Activated T-helper 17 cell treated with anti-CD3 and anti-CD28 coated beads, Interleukin-2, amount 50 U/mL, for 72 hours (primary cell): ENCODE results near the gene TGFB1. TPM values are rescaled to one million over a fixed set of nuclear protein-coding genes. Genes with fewer than 3 reads are reported as not detected.
A peak's percentile ranks its signal among the peaks of the same experiment; 100 is the strongest.

Source experiments
- ATAC-seq: fragments of 150-1000 bp; cut with Tn5 transposase; replicated peaks from 2 replicates; pipeline ENCODE4 v1.10.0; 2021; ENCODE audit warnings: mild to moderate bottlenecking, moderate library complexity
- H3K27ac Mint-ChIP-seq: one replicate; pipeline ENCODE4 v1.8.0; 2022; ENCODE audit warnings: mixed read lengths
- H3K27me3 Mint-ChIP-seq: one replicate; pipeline ENCODE4 v1.8.0; 2022; ENCODE audit warnings: mixed read lengths
- H3K36me3 Mint-ChIP-seq: one replicate; pipeline ENCODE4 v1.8.0; 2022; ENCODE audit warnings: low read depth, mild to moderate bottlenecking, mixed read lengths
- H3K4me1 Mint-ChIP-seq: one replicate; pipeline ENCODE4 v1.8.0; 2022; ENCODE audit warnings: mixed read lengths
- H3K4me3 Mint-ChIP-seq: one replicate; pipeline ENCODE4 v1.8.0; 2022; ENCODE audit warnings: mild to moderate bottlenecking, mixed read lengths
- H3K9me3 Mint-ChIP-seq: one replicate; pipeline ENCODE4 v1.8.0; 2022; ENCODE audit warnings: mixed read lengths
- total RNA-seq, 2 donors: library from RNA; stranded (reverse); gene quantifications; one replicate each; pipeline ENCODE4 v1.2.3, GENCODE V29; 2022

Gene TGFB1
- total RNA-seq, 2 donors from 2014 or later: 107 to 158 TPM

DNA sequence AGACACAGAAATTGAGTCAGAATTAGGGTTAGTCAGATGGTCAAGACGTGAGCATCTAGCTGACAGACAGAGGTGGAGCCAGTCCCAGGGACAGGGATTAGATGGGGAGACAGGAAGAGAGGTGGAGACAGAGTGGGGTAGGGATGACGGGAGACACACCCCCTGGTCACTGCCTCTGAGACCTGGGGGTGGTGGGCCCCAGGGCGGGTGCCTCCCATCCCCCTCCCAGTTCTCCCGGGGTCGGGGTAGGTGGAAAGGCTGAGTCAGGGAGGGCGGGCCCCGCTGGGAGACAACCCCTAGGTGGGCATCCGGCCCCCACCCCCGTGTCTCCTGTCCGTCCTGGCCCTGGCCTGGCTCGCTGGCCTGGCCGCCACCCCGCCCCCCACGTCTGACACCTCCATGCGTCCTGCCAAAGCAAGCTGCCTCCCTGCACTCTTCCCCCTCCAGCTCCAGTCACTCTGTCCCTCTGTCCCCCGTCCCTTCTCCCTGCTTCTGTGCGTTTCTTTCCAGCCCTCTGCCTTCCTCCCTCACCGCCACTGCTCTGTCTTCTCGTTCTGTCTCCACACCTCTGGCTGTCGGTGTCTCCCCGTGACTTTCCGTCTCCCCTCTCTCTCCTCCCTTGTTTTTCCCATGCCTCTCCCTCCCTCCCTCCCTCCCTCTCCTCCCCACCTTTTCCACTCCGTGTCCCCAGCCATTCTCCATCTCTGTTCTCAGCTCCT is 28.6 kb downstream of the TGFB1 start:
- H3K9me3 Mint-ChIP-seq: no peaks in the 10 kb centered on the region
- H3K27ac Mint-ChIP-seq: peak overlapping the region; percentile 91
- peaks cover 44% of the 10 kb centered on the region for H3K4me1 Mint-ChIP-seq
- ATAC-seq: no peak
- peak overlapping the region; percentile 55 for H3K4me3 Mint-ChIP-seq
- peaks cover 83% of the 10 kb centered on the region for H3K36me3 Mint-ChIP-seq
- no peaks in the 10 kb centered on the region for H3K27me3 Mint-ChIP-seq

DNA sequence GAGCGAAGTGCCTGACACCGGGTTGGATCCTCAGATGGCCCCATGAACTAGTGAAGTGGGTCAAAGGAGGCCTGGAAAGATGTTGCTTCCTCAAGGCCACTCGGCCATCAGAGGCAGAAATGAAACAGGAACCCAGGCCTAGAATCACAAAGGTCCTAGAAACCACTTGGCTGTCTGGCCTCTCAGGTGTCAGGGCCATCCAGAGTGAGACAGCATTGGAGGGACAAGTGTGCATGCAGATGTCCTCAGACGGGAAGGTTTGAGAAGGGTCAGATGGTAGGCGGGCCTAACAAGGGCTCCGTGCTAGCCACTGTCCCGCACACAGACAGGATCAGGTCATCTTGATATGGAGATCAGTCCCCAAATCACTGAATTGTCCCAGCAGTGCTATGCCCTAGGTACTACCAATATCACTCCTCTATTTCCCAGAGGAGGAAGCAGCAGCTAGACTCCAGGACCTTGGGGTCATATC is 29.5 kb downstream of the TGFB1 start:
- H3K27ac Mint-ChIP-seq: peak overlapping the region; percentile 91
- no peak for ATAC-seq
- H3K4me3 Mint-ChIP-seq: peak overlapping the region; percentile 55
- peaks cover 86% of the 10 kb centered on the region for H3K36me3 Mint-ChIP-seq
- H3K27me3 Mint-ChIP-seq: no peaks in the 10 kb centered on the region
- H3K9me3 Mint-ChIP-seq: no peaks in the 10 kb centered on the region
- H3K4me1 Mint-ChIP-seq: peaks cover 44% of the 10 kb centered on the region

DNA sequence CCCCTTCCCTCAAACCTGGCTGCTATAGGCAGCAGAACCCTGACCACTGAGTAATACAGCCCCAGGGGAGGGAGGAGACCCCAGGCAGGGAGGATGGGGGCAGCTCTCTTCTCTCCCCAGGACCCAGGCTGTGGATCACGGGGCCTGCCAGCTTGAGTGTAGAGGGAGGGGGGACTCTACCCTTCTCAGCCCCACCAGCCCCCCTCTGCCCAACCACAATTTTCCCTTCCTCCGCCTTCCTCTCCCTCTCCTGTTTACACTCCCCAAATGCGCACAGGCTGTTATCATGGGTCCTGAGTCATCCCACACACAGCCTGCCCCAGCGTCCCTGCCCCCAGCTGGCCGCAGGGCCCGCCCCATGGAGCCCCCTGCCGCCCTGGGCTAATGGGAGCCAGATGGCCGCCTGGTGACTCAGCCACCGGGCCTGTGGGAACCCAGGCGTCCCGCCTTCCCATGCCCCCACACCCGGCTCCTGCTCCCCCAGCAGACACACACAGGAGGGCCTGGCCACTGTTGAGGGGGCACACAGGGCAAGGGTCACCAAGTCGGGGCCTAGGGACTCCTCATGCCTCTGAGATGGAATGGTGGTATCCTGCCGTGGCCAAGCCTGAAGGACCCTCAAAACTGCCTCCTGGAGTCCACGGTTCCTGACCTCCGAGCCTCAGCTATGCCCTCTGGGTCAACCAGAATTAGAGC is 30.1 kb downstream of the TGFB1 start:
- Mint-ChIP-seq H3K36me3 (peaks cover 86% of the 10 kb centered on the region), H3K4me1 (peaks cover 38% of the 10 kb centered on the region), H3K27me3 (no peaks in the 10 kb centered on the region), H3K4me3 (no peak overlapping the region), H3K27ac (peak overlapping the region; percentile 91), H3K9me3 (no peaks in the 10 kb centered on the region)
- no peak for ATAC-seq

DNA sequence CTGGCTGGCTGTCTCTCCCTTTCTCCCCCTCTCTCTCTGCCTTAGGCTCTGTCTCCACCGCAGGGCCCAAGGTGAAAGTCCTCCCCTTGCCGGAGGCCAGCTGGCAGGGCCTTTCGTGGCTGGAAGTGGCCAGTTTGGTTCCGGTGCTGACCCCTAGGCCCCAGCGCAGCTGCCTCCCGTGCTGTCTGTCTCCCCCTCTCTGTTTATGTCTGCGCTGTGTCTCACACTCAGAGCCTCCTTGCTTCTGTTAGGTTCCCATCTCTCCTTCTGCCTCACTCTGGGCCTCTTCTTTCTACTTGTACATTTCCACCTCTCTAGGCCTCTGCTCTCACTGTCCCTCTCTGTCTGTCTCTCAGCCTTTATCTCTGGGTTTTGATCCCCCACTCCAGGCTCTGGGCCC is 30.7 kb downstream of the TGFB1 start:
- no peaks in the 10 kb centered on the region for H3K27me3 Mint-ChIP-seq
- peak overlapping the region; percentile 79 for H3K27ac Mint-ChIP-seq
- H3K36me3 Mint-ChIP-seq: peaks cover 86% of the 10 kb centered on the region
- H3K9me3 Mint-ChIP-seq: no peaks in the 10 kb centered on the region
- ATAC-seq: no peak
- no peak overlapping the region for H3K4me3 Mint-ChIP-seq
- H3K4me1 Mint-ChIP-seq: peaks cover 33% of the 10 kb centered on the region

DNA sequence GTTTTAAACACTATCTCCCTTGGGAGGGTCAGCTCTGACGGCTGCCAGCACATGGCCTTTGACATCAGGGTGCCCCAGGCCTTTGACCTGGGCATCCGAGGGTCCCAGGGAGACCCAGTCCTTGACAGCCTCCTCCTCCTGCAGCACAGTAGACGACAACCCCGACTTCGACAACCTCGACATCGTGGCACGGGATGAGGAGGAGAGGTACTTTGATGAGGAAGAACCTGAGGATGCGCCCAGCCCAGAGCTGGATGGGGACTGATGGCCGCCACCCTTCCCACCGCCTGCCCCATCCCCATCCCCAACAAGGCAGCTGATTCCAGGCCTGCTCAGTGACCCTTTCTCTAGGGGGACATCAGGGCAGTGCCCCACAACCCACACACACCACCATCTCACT is 31.3 kb downstream of the TGFB1 start:
- Mint-ChIP-seq H3K9me3 (no peaks in the 10 kb centered on the region), H3K4me1 (peaks cover 29% of the 10 kb centered on the region), H3K27me3 (no peaks in the 10 kb centered on the region), H3K36me3 (peaks cover 87% of the 10 kb centered on the region), H3K27ac (peak overlapping the region; percentile 79), H3K4me3 (no peak overlapping the region)
- no peak for ATAC-seq

DNA sequence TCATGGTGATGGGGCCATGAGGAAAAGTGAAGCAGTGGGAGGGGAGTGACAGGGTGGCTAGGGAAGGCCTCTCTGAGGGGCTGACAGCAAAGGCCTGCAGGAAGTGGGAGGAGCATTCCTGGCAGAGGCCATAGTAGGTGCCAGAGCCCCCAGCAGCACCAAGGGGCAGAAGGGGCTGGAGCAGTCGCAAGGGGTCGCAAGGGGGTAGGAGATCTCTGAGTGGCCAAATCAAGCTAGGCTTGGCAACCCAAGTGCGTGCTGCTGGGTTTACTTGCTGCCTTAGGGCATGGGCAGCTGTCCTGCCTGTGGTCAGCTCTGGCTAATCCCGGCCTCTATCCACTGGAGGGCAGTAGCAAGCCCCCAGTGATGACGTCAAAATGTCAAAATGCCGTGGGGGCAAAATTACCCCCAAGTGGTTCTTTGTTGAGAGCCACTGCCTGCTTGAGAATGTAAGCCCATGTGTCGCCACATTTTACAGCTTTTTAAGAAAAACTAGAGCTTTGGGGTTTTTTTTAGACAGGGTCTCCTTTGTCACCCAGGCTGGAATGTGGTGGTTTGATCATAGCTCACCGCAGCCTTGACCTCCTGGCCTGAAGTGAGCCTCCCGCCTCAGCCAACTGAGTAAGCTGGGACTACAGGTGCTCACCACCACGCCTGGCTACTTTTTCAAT is 32.0 kb downstream of the TGFB1 start:
- Mint-ChIP-seq H3K9me3 (no peaks in the 10 kb centered on the region), H3K36me3 (peaks cover 88% of the 10 kb centered on the region), H3K4me1 (peaks cover 29% of the 10 kb centered on the region), H3K27me3 (no peaks in the 10 kb centered on the region), H3K27ac (peak overlapping the region; percentile 43), H3K4me3 (no peak overlapping the region)
- ATAC-seq: no peak

DNA sequence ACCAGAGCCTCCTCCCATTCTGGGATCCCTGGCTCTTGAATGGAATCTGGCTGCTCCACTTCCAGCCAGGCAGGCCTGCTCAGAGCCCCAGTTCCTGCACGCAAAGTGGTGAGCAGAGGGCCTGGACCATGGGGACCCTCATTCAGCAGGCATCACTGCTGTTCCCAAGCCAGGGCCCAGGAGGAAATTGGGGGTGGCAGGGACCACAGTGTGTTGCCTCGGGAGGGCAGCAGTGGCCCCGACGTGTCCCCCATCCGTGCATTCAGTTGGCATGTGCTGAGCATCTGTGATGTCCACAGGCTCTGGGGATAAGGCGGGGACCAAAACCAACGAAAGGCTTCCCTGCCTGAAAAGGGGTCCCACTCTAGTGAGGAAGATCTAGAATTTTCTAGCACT is 32.5 kb downstream of the TGFB1 start:
- Mint-ChIP-seq H3K4me3 (no peak overlapping the region), H3K27me3 (no peaks in the 10 kb centered on the region), H3K4me1 (peaks cover 25% of the 10 kb centered on the region), H3K27ac (peak overlapping the region; percentile 43), H3K36me3 (peaks cover 88% of the 10 kb centered on the region), H3K9me3 (no peaks in the 10 kb centered on the region)
- no peak for ATAC-seq

DNA sequence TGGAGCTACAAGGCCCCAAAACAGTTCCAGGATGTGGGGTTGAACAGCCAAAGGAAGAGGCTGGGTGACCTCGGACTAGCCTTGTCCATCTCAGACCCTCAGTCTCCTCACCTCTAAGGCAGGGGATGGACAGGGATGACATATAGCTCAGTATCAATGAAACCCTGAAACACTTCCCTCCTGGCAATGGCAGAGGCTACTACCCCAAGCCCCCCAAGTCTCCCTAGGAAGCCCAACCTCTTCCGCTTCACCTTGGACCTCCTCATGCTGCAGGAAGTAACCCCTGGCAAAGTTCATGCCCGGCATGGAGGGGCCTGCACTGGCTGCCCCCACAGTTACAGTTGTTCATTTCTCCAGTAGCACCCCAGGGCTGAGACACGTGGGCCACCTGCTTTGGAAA is 33.2 kb downstream of the TGFB1 start:
- H3K9me3 Mint-ChIP-seq: no peaks in the 10 kb centered on the region
- no peak for ATAC-seq
- no peak overlapping the region for H3K27ac Mint-ChIP-seq

DNA sequence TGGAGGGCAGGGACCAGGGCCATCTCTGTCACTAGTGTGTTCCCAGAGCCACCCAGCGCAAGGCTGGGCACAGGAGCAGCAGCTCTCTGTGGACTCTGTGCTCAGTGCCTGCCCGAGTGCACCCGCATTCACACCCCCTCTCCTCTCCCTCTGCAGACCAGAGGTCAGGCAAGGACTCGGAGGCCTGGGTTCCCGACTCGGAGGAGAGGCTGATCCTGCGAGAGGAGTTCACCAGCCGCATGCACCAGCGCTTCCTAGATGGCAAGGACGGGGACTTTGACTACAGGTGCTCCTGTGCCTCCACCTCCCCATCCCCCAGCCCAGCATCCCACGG is 33.6 kb downstream of the TGFB1 start:
- peaks cover 87% of the 10 kb centered on the region for H3K36me3 Mint-ChIP-seq

More for the DNA sequence above, 33.2 kb downstream of the TGFB1 start:
- Mint-ChIP-seq H3K4me1 (peaks cover 26% of the 10 kb centered on the region), H3K36me3 (peaks cover 91% of the 10 kb centered on the region), H3K27me3 (no peaks in the 10 kb centered on the region), H3K4me3 (no peak overlapping the region)

DNA sequence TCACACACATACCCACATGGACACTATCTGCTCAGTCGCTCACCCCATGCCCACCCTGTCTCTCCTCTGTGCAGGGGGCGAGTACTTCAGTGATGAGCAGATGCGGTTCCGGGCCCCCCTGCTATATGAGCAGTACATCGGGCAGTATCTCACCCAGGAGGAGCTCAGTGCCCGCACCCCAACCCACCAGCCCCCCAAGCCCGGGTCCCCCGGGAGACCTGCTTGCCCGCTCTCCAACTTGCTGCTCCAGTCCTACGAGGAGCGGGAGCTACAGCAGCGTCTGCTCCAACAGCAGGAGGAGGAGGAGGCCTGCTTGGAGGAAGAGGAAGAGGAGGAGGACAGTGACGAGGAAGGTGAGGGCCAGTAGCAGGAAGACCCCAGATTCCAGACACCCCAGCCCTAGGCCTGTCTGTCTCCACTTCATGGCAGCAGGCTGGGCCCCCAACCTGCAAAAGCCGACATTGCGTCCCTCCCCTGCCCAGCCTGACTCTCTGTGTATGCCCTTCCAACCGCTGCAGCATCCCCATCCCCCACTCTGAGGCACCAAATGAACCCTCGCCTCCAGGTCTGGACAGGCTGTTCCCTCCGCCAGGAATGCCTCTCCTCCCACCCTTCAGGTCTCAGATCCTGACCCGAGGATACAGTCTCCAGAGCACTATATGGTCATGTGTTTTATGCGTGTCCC is 34.1 kb downstream of the TGFB1 start:
- Mint-ChIP-seq H3K27ac (peak overlapping the region; percentile 12), H3K4me3 (no peak overlapping the region), H3K36me3 (peaks cover 83% of the 10 kb centered on the region)

More for the DNA sequence above, 33.6 kb downstream of the TGFB1 start:
- no peak for ATAC-seq
- H3K27ac Mint-ChIP-seq: no peak overlapping the region
- H3K4me1 Mint-ChIP-seq: peaks cover 26% of the 10 kb centered on the region
- H3K4me3 Mint-ChIP-seq: no peak overlapping the region
- no peaks in the 10 kb centered on the region for H3K27me3 Mint-ChIP-seq
- H3K9me3 Mint-ChIP-seq: no peaks in the 10 kb centered on the region

DNA sequence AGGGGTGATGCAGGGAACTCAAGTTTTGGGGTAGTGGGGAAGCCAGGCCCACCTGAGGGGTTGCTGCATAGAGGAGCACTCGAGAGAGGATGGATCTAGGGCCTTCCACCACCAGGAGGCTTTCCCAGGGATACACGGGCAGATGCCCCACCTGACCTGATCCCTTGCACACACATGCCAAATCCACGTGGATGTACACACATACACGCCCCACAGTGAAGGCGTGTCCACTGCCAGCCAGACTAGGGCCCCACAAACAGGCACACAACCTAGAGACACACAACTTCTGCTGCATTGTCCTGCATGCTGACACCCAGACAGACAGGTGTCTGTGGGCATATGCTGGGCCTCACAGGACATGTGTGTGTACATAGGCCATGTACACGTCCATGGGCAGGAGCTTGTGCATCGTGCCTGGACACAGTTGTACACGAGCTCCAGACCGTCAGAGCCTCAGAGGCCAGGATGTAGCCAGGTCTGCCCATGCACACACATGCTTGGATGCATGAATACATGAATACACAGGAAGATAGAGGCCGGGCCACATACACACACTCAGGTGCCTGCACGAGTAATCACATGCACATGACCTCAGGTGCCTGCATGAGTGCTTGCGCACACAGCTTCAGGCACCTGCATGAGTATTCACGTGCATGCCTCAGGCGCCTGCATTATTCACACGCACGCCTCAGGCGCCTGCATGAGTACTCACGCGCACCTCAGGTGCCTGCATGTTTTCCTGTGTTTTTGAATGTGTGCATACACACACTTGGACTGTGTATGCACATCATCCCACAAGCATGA is 34.8 kb downstream of the TGFB1 start:
- Mint-ChIP-seq H3K27ac (peak overlapping the region; percentile 12), H3K4me3 (no peak overlapping the region), H3K4me1 (peaks cover 20% of the 10 kb centered on the region), H3K36me3 (peaks cover 83% of the 10 kb centered on the region), H3K27me3 (no peaks in the 10 kb centered on the region), H3K9me3 (no peaks in the 10 kb centered on the region)
- ATAC-seq: peak; percentile 9

More for the DNA sequence above, 34.1 kb downstream of the TGFB1 start:
- Mint-ChIP-seq H3K4me1 (peaks cover 22% of the 10 kb centered on the region), H3K9me3 (no peaks in the 10 kb centered on the region), H3K27me3 (no peaks in the 10 kb centered on the region)
- no peak for ATAC-seq

DNA sequence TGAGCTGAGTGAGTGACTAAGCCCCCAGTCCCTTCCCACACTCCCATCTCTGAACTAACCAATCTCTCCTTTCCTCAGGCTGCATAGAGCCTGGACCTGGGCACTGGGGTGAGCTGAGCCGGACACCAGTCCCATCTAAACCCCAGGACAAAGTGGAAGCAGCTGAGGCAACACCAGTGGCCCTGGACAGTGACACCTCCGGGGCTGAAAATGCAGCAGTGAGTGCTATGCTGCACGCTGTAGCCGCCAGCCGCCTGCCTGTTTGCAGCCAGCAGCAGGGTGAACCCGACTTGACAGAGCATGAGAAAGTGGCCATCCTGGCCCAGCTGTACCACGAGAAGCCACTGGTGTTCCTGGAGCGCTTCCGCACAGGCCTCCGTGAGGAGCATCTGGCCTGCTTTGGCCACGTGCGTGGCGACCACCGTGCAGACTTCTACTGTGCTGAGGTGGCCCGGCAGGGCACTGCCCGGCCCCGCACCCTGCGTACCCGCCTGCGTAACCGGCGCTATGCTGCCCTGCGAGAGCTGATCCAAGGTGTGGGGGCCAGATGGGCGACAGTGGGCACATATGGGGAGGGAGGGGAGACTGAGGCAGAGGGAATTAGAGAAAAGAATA is 37.3 kb downstream of the TGFB1 start:
- H3K27ac Mint-ChIP-seq: peak overlapping the region; percentile 31
- no peak for ATAC-seq
- no peaks in the 10 kb centered on the region for H3K9me3 Mint-ChIP-seq
- peaks cover 89% of the 10 kb centered on the region for H3K36me3 Mint-ChIP-seq
- peaks cover 25% of the 10 kb centered on the region for H3K4me1 Mint-ChIP-seq
- H3K4me3 Mint-ChIP-seq: no peak overlapping the region
- H3K27me3 Mint-ChIP-seq: no peaks in the 10 kb centered on the region

DNA sequence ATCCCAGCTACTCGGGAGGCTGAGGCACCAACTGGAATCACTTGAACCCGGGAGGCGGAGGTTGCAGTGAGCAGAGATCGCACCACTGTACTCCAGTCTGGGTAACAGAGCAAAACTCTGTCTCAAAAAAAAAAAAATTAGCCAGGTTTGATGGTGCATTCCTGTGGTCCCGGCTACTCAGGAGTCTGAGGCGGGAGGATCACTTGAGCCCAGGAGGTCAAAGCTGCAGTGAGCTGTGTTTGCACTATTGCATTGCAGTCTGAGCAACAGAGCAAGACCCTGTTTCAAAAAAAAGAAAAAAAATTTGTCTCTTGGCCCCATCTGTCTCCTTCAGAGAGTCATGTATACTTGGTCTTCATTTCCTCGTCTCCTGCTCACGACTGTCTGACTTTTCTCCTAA is 42.1 kb downstream of the TGFB1 start:
- Mint-ChIP-seq H3K9me3 (no peaks in the 10 kb centered on the region), H3K4me3 (peak overlapping the region; percentile 97), H3K27me3 (no peaks in the 10 kb centered on the region), H3K4me1 (peaks cover 51% of the 10 kb centered on the region), H3K27ac (peak overlapping the region; percentile 63), H3K36me3 (peaks cover 91% of the 10 kb centered on the region)
- ATAC-seq: no peak
